CD4-positive, CD25-positive, alpha-beta regulatory T cell (primary cell): ENCODE results near the gene EFL1. TPM values are rescaled to one million over a fixed set of nuclear protein-coding genes. Genes with fewer than 3 reads are reported as not detected.

Experiments
- ATAC-seq, 2 donors: fragments of 150-1000 bp; cut with Tn5 transposase; one replicate each; pipeline ENCODE4 v1.10.0; 2021; ENCODE audit warnings: low read depth in 2 of 2, moderate number of reproducible peaks in 2 of 2, moderate library complexity in 1 of 2
- DNase-seq, 3 donors: peaks; one replicate each; pipeline versions ENCODE4 v3.0.0 to v3.0.0-alpha.2; 2012 to 2022; ENCODE audit warnings: mixed read lengths in 1 of 3
- H3K27ac ChIP-seq: one replicate; pipeline ENCODE4 v1.7.0; 2013; ENCODE audit warnings: mild to moderate bottlenecking, low read length; ENCODE audit not compliant: insufficient read depth, poor library complexity, severe bottlenecking
- H3K27me3 ChIP-seq: one replicate; pipeline ENCODE4 v1.7.0; 2013; ENCODE audit warnings: low read length; ENCODE audit not compliant: control insufficient read depth, insufficient read depth
- H3K36me3 ChIP-seq: one replicate; pipeline ENCODE4 v1.7.0; 2013; ENCODE audit warnings: mild to moderate bottlenecking, low read length, moderate library complexity; ENCODE audit not compliant: control insufficient read depth, insufficient read depth
- H3K4me1 ChIP-seq: 2 replicates; pipeline ENCODE4 v1.7.0; 2013; ENCODE audit warnings: mild to moderate bottlenecking, low read length; ENCODE audit not compliant: insufficient read depth, control insufficient read depth, poor library complexity, severe bottlenecking
- H3K4me3 ChIP-seq: one replicate; pipeline ENCODE4 v1.7.0; 2013; ENCODE audit warnings: low read depth, mild to moderate bottlenecking, low read length, moderate library complexity
- H3K9me3 ChIP-seq, 2 experiments: 1 replicate in 1 of 2; 2 replicates in 1 of 2; pipeline ENCODE4 v1.7.0; 2013; ENCODE audit warnings: low read length in 2 of 2, mild to moderate bottlenecking in 1 of 2, moderate library complexity in 1 of 2; ENCODE audit not compliant: control insufficient read depth in 2 of 2
- H3K27ac Mint-ChIP-seq, 3 donors: one replicate each; pipeline ENCODE4 v1.8.0; 2020 to 2022; ENCODE audit warnings: mild to moderate bottlenecking in 3 of 3, mixed read lengths in 3 of 3, moderate library complexity in 2 of 3
- H3K27me3 Mint-ChIP-seq: one replicate; pipeline ENCODE4 v1.8.0; 2022; ENCODE audit warnings: mild to moderate bottlenecking, mixed read lengths
- H3K36me3 Mint-ChIP-seq: one replicate; pipeline ENCODE4 v1.8.0; 2020; ENCODE audit warnings: mixed read lengths
- H3K4me1 Mint-ChIP-seq, 4 donors: one replicate each; pipeline ENCODE4 v1.8.0; 2020 to 2022; ENCODE audit warnings: mixed read lengths in 4 of 4, mild to moderate bottlenecking in 1 of 4
- H3K4me3 Mint-ChIP-seq, 4 donors: one replicate each; pipeline ENCODE4 v1.8.0; 2020 to 2022; ENCODE audit warnings: mild to moderate bottlenecking in 4 of 4, mixed read lengths in 4 of 4, moderate library complexity in 3 of 4
- H3K9me3 Mint-ChIP-seq, 7 donors: one replicate each; pipeline ENCODE4 v1.8.0; 2020 to 2022; ENCODE audit warnings: mixed read lengths in 7 of 7, mild to moderate bottlenecking in 3 of 7, moderate library complexity in 2 of 7
- polyA plus RNA-seq, 4 donors: library from polyadenylated mRNA; unstranded; fragments of 300-500 nt; fragmentation: Illumina TruSeq; gene quantifications; one replicate each; pipeline ENCODE4 v1.2.3, GENCODE V29; 2021
- total RNA-seq: library from RNA; stranded (reverse); gene quantifications from one replicate; pipeline ENCODE4 v1.2.3, GENCODE V29; 2022

Gene EFL1
- total and polyA plus RNA-seq, 5 donors from 2014 or later, result 11.6 to 18.2 (median 16.3) TPM

DNA sequence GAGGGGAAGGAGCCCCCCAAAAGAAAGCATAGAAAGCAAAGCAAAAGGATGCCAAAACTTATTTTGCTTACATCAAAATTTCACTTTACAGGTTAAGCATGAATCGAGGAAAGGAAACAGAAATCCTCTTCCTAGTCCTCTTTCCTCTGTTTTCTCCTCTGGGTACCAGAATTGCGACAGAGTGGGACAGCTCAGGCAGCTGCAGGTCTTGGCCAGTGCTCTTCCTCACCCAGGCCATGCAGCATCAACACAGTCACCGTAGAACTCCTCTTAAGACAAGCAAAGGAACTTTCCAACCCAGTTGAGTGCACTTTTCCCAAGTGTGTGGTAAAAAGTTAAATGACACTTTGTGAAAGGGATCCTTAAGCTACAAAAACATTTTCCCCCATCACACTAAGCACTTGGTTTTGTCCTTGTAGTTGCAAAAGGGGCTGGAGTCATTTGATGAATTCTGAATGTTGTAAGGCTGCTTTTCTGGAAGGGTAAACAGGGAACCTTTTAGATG lies 170.8 kb downstream of the EFL1 start:
- Mint-ChIP-seq H3K4me3 (no peak overlapping the region), H3K4me1 (no peaks in the 10 kb centered on the region), H3K27me3 (peaks cover 4% of the 10 kb centered on the region), H3K9me3 (peaks cover 0 to 2% (median 0%) of the 10 kb centered on the region in 7 donors), H3K27ac (no peak overlapping the region), H3K36me3 (no peaks in the 10 kb centered on the region)
- Histone ChIP-seq H3K4me1 (no peaks in the 10 kb centered on the region), H3K9me3 (no peaks in the 10 kb centered on the region), H3K36me3 (no peaks in the 10 kb centered on the region), H3K27me3 (no peaks in the 10 kb centered on the region), H3K4me3 (no peak overlapping the region), H3K27ac (no peak overlapping the region)
- ATAC-seq (no peak), DNase-seq (no peak)

GRCh38 chr15:82086243-82086995 lies 176.1 kb downstream of the EFL1 start:
- Histone ChIP-seq H3K4me3 (no peak overlapping the region), H3K27ac (no peak overlapping the region), H3K4me1 (no peaks in the 10 kb centered on the region), H3K36me3 (no peaks in the 10 kb centered on the region), H3K27me3 (no peaks in the 10 kb centered on the region), H3K9me3 (no peaks in the 10 kb centered on the region)
- H3K4me3 Mint-ChIP-seq, result no peak overlapping the region
- no peak for ATAC-seq
- no peaks in the 10 kb centered on the region for H3K36me3 Mint-ChIP-seq
- H3K4me1 Mint-ChIP-seq, result no peaks in the 10 kb centered on the region
- peaks cover 0 to 2% (median 0%) of the 10 kb centered on the region in 7 donors for H3K9me3 Mint-ChIP-seq
- no peaks in the 10 kb centered on the region for H3K27me3 Mint-ChIP-seq
- DNase-seq, result no peak
- H3K27ac Mint-ChIP-seq, result no peak overlapping the region

- Mint-ChIP-seq H3K9me3 (peaks cover 0 to 3% (median 0%) of the 10 kb centered on the region in 7 donors), H3K36me3 (no peaks in the 10 kb centered on the region)
Measured at GRCh38 chr15:82081914-82082762, 180.4 kb downstream of the EFL1 start.

GRCh38 chr15:82080774-82081173 lies 181.8 kb downstream of the EFL1 start:
- no peaks in the 10 kb centered on the region for H3K4me1 ChIP-seq
- Mint-ChIP-seq H3K4me1 (no peaks in the 10 kb centered on the region), H3K27me3 (peaks cover 5% of the 10 kb centered on the region), H3K27ac (no peak overlapping the region), H3K4me3 (no peak overlapping the region), H3K36me3 (no peaks in the 10 kb centered on the region), H3K9me3 (peaks cover 0 to 3% (median 0%) of the 10 kb centered on the region in 7 donors)
- no peaks in the 10 kb centered on the region for H3K36me3 ChIP-seq
- no peaks in the 10 kb centered on the region for H3K9me3 ChIP-seq
- H3K27me3 ChIP-seq, result no peaks in the 10 kb centered on the region
- H3K4me3 ChIP-seq, result no peak overlapping the region
- ATAC-seq (no peak), DNase-seq (no peak)
- H3K27ac ChIP-seq, result no peak overlapping the region

More at GRCh38 chr15:82081914-82082762, 180.4 kb downstream of the EFL1 start:
- no peak overlapping the region for H3K4me3 Mint-ChIP-seq
- Histone ChIP-seq H3K36me3 (no peaks in the 10 kb centered on the region), H3K4me3 (no peak overlapping the region), H3K4me1 (no peaks in the 10 kb centered on the region), H3K27me3 (no peaks in the 10 kb centered on the region), H3K27ac (no peak overlapping the region), H3K9me3 (no peaks in the 10 kb centered on the region)
- no peak for DNase-seq
- no peak overlapping the region for H3K27ac Mint-ChIP-seq
- no peaks in the 10 kb centered on the region for H3K4me1 Mint-ChIP-seq
- peaks cover 5% of the 10 kb centered on the region for H3K27me3 Mint-ChIP-seq
- no peak for ATAC-seq

Other genes starting within 250 kb of the EFL1 start
- 1.6 TPM for gene MEX3B, start 216.7 kb downstream of the EFL1 start, total RNA-seq
- gene MEX3B, start 216.7 kb downstream of the EFL1 start, polyA plus RNA-seq, result not detected
- gene SAXO2, start 84 bp upstream of the EFL1 start, total RNA-seq, result not detected
- gene SAXO2, start 84 bp upstream of the EFL1 start, polyA plus RNA-seq, result 1 to 10 TPM in 1 of 4 donors, under 1 TPM in 1, not detected in 2; 0.34 to 7.4 TPM
- gene GOLGA6L10, start 86.7 kb upstream of the EFL1 start, total RNA-seq, result 2.3 TPM
- gene GOLGA6L10, start 86.7 kb upstream of the EFL1 start, polyA plus RNA-seq, result under 1 TPM in 3 of 4 donors, not detected in 1; 0.06 to 0.15 (median 0.08) TPM
- 2.9 TPM for gene GOLGA6L9, start 167.1 kb upstream of the EFL1 start, total RNA-seq
- under 1 TPM; 0.15 to 0.49 (median 0.38) TPM for gene GOLGA6L9, start 167.1 kb upstream of the EFL1 start, polyA plus RNA-seq